Neural progenitor cell (in vitro differentiated cells): ENCODE results near the gene CYB5A. TPM values are rescaled to one million over a fixed set of nuclear protein-coding genes. Genes with fewer than 3 reads are reported as not detected.

Experiments
- DNase-seq: peaks from one replicate; pipeline ENCODE4 v3.0.0-alpha.2; 2016; ENCODE audit warnings: low spot score
- H2AFZ ChIP-seq: fragments of 200-600 bp; sonication (generic); replicated peaks from 2 replicates; pipeline ENCODE4 v1.6.1; 2016; ENCODE audit warnings: antibody characterized with exemption
- H3F3A ChIP-seq: fragments of 200-600 bp; sonication (generic); 2 replicates; pipeline ENCODE4 v1.6.1; 2016; ENCODE audit warnings: antibody characterized with exemption, low read depth
- H3K27ac ChIP-seq: fragments of 200-600 bp; sonication (generic); 2 replicates; pipeline ENCODE4 v1.5.1; 2016; ENCODE audit warnings: mild to moderate bottlenecking
- H3K27me3 ChIP-seq: fragments of 200-600 bp; sonication (generic); 2 replicates; pipeline ENCODE4 v1.6.1; 2016; ENCODE audit warnings: mild to moderate bottlenecking, moderate library complexity
- H3K36me3 ChIP-seq: fragments of 200-600 bp; sonication (generic); 2 replicates; pipeline ENCODE4 v1.5.1; 2016
- H3K4me1 ChIP-seq: fragments of 200-600 bp; sonication (generic); 2 replicates; pipeline ENCODE4 v1.6.1; 2016; ENCODE audit warnings: mixed run types
- H3K4me2 ChIP-seq: fragments of 200-600 bp; sonication (generic); 2 replicates; pipeline ENCODE4 v1.6.1; 2016
- H3K4me3 ChIP-seq: fragments of 200-600 bp; sonication (generic); 2 replicates; pipeline ENCODE4 v1.5.1; 2016
- H3K79me2 ChIP-seq: fragments of 200-600 bp; sonication (generic); 2 replicates; pipeline ENCODE4 v1.6.1; 2016; ENCODE audit warnings: low read depth
- H3K9ac ChIP-seq: fragments of 200-600 bp; sonication (generic); 2 replicates; pipeline ENCODE4 v1.6.1; 2016
- H3K9me3 ChIP-seq: fragments of 200-600 bp; sonication (generic); 2 replicates; pipeline ENCODE4 v1.5.1; 2016; ENCODE audit warnings: low read depth
- H4K20me1 ChIP-seq: fragments of 200-600 bp; sonication (generic); 2 replicates; pipeline ENCODE4 v1.6.1; 2016; ENCODE audit warnings: low read depth
- H3K27ac Mint-ChIP-seq: 3 replicates; pipeline ENCODE4 v1.8.0; 2021; ENCODE audit warnings: mixed read lengths
- H3K27me3 Mint-ChIP-seq: 2 replicates; pipeline ENCODE4 v1.8.0; 2022; ENCODE audit warnings: low read depth, mild to moderate bottlenecking, inconsistent platforms, moderate library complexity, mixed read lengths; ENCODE audit not compliant: insufficient read depth
- H3K36me3 Mint-ChIP-seq: 3 replicates; pipeline ENCODE4 v1.8.0; 2021; ENCODE audit warnings: mixed read lengths
- H3K4me1 Mint-ChIP-seq: 3 replicates; pipeline ENCODE4 v1.8.0; 2021; ENCODE audit warnings: mixed read lengths
- H3K4me3 Mint-ChIP-seq: 3 replicates; pipeline ENCODE4 v1.8.0; 2021; ENCODE audit warnings: mild to moderate bottlenecking, moderate library complexity, mixed read lengths
- H3K9me3 Mint-ChIP-seq: 3 replicates; pipeline ENCODE4 v1.8.0; 2020; ENCODE audit warnings: mixed read lengths
- CTCF ChIP-seq: fragments of 200-600 bp; sonication (generic); IDR thresholded peaks from 2 replicates; pipeline ENCODE4 v1.5.1; 2017; ENCODE audit warnings: antibody characterized with exemption, mild to moderate bottlenecking
- EZH2 ChIP-seq: fragments of 200-600 bp; sonication (generic); IDR thresholded peaks from 2 replicates; pipeline ENCODE4 v1.6.1; 2017; ENCODE audit warnings: antibody characterized with exemption, mild to moderate bottlenecking, moderate library complexity
- EZH2phosphoT487 ChIP-seq: fragments of 200-600 bp; sonication (generic); IDR thresholded peaks from 2 replicates; pipeline ENCODE4 v1.6.1; 2017; ENCODE audit warnings: antibody characterized with exemption
- total RNA-seq: library from RNA; depleted of rRNA; stranded (reverse); fragments of >200 nt; gene quantifications from 2 replicates; pipeline ENCODE4 v1.2.3, GENCODE V29; 2015; ENCODE audit warnings: low replicate concordance

Gene CYB5A
- total RNA-seq, 1 donor from 2014 or later: 33.7 TPM

- no peak overlapping the region for H3K4me2 ChIP-seq
- no peak for TF ChIP-seq EZH2phosphoT487
- no peak for TF ChIP-seq EZH2
- no peak for TF ChIP-seq CTCF
- Mint-ChIP-seq H3K4me1 (peaks cover 8% of the 10 kb centered on the region), H3K4me3 (no peak overlapping the region), H3K9me3 (no peaks in the 10 kb centered on the region), H3K27me3 (no peaks in the 10 kb centered on the region), H3K36me3 (peaks cover 4% of the 10 kb centered on the region), H3K27ac (no peak overlapping the region)
- no peak overlapping the region for H3K4me3 ChIP-seq
- H3K9ac ChIP-seq: no peak overlapping the region
- H3K9me3 ChIP-seq: no peaks in the 10 kb centered on the region
- DNase-seq: no peak
- no peaks in the 10 kb centered on the region for H4K20me1 ChIP-seq
- no peak overlapping the region for H3K27ac ChIP-seq
- H2AFZ ChIP-seq: no peak overlapping the region
- no peaks in the 10 kb centered on the region for H3K79me2 ChIP-seq
- H3K27me3 ChIP-seq: no peaks in the 10 kb centered on the region
- no peaks in the 10 kb centered on the region for H3F3A ChIP-seq
- H3K36me3 ChIP-seq: no peaks in the 10 kb centered on the region
- peaks cover 8% of the 10 kb centered on the region for H3K4me1 ChIP-seq
These were observed 41.6 kb downstream of the CYB5A start for GRCh38 chr18:74250131-74250530.

DNA sequence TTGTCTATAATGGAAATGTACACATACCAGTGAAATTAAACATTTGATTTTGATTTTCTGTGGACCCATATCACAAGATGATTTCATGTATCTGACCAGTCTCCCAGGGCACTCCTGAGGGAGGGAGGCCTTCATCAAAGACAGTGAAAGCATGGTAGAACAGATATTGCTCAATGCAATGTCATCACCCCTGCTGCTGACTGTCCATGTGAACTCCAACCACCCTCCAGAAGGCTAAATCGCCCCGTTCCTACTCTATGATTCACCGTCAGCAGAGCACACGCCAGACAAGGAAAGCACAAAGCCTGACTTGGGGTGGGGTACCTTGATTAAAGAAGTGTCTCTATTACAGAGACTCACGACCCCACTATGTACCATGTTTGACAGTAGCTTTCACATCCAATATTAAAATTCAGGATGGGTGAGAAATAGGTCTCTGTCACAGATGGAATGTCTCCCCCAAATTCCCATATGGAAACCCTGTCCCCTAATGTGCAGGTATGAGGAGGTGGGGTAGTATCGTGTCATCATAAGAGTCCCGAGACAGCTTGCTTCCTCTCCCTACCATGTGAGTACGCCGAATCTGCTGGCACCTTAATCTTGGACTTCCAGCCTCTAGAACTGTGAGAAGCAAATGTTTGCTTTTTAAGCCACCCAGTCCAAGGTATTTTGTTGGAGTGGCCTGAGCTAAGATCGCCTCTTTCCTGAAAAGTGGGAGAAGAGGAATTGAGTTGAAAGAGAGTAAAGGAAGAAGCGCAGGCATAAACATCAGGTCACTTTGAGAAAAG, 42.4 kb downstream of the CYB5A start:
- DNase-seq: no peak
- H3K9ac ChIP-seq: no peak overlapping the region
- no peaks in the 10 kb centered on the region for H3K9me3 Mint-ChIP-seq
- H3F3A ChIP-seq: no peaks in the 10 kb centered on the region
- no peak for TF ChIP-seq CTCF
- no peak for TF ChIP-seq EZH2
- no peak for TF ChIP-seq EZH2phosphoT487
- H3K27me3 Mint-ChIP-seq: no peaks in the 10 kb centered on the region
- H3K79me2 ChIP-seq: no peaks in the 10 kb centered on the region
- no peaks in the 10 kb centered on the region for H4K20me1 ChIP-seq
- H3K27ac ChIP-seq: no peak overlapping the region
- no peak overlapping the region for H3K4me3 Mint-ChIP-seq
- no peak overlapping the region for H3K27ac Mint-ChIP-seq
- H2AFZ ChIP-seq: no peak overlapping the region
- no peaks in the 10 kb centered on the region for H3K36me3 ChIP-seq
- no peaks in the 10 kb centered on the region for H3K27me3 ChIP-seq
- H3K4me1 ChIP-seq: peaks cover 8% of the 10 kb centered on the region
- peaks cover 4% of the 10 kb centered on the region for H3K36me3 Mint-ChIP-seq
- peaks cover 8% of the 10 kb centered on the region for H3K4me1 Mint-ChIP-seq
- no peaks in the 10 kb centered on the region for H3K9me3 ChIP-seq
- no peak overlapping the region for H3K4me2 ChIP-seq
- H3K4me3 ChIP-seq: no peak overlapping the region

- no peaks in the 10 kb centered on the region for H4K20me1 ChIP-seq
These were observed 43.2 kb downstream of the CYB5A start for GRCh38 chr18:74248595-74248994.

More at GRCh38 chr18:74248595-74248994, 43.2 kb downstream of the CYB5A start:
- Histone ChIP-seq H3K4me2 (no peak overlapping the region), H3K4me3 (no peak overlapping the region), H3K9ac (no peak overlapping the region), H3K36me3 (no peaks in the 10 kb centered on the region), H3F3A (no peaks in the 10 kb centered on the region), H3K79me2 (no peaks in the 10 kb centered on the region), H3K4me1 (peaks cover 8% of the 10 kb centered on the region), H3K9me3 (no peaks in the 10 kb centered on the region), H3K27me3 (no peaks in the 10 kb centered on the region), H3K27ac (no peak overlapping the region), H2AFZ (no peak overlapping the region)
- no peaks in the 10 kb centered on the region for H3K27me3 Mint-ChIP-seq
- H3K4me3 Mint-ChIP-seq: no peak overlapping the region
- peaks cover 4% of the 10 kb centered on the region for H3K36me3 Mint-ChIP-seq
- no peaks in the 10 kb centered on the region for H3K9me3 Mint-ChIP-seq
- H3K27ac Mint-ChIP-seq: no peak overlapping the region
- no peak for DNase-seq
- H3K4me1 Mint-ChIP-seq: peaks cover 8% of the 10 kb centered on the region
- TF ChIP-seq CTCF (no peak), EZH2phosphoT487 (no peak), EZH2 (no peak)
